Activated naive CD4-positive, alpha-beta T cell treated with anti-CD3 and anti-CD28 coated beads, Interleukin-2, amount 50 U/mL, for 24 hours (primary cell): ENCODE results near the gene SLC10A6.

Source experiments
- H3K27ac Mint-ChIP-seq: one replicate; pipeline ENCODE4 v1.8.0; 2021; ENCODE audit warnings: mild to moderate bottlenecking, mixed read lengths
- H3K27me3 Mint-ChIP-seq: one replicate; pipeline ENCODE4 v1.8.0; 2021; ENCODE audit warnings: mixed read lengths
- H3K36me3 Mint-ChIP-seq: one replicate; pipeline ENCODE4 v1.8.0; 2021; ENCODE audit warnings: mixed read lengths
- H3K4me1 Mint-ChIP-seq: one replicate; pipeline ENCODE4 v1.8.0; 2021; ENCODE audit warnings: mixed read lengths
- H3K4me3 Mint-ChIP-seq: one replicate; pipeline ENCODE4 v1.8.0; 2021; ENCODE audit warnings: mild to moderate bottlenecking, mixed read lengths
- H3K9me3 Mint-ChIP-seq: one replicate; pipeline ENCODE4 v1.8.0; 2021; ENCODE audit warnings: mixed read lengths

Gene SLC10A6

DNA sequence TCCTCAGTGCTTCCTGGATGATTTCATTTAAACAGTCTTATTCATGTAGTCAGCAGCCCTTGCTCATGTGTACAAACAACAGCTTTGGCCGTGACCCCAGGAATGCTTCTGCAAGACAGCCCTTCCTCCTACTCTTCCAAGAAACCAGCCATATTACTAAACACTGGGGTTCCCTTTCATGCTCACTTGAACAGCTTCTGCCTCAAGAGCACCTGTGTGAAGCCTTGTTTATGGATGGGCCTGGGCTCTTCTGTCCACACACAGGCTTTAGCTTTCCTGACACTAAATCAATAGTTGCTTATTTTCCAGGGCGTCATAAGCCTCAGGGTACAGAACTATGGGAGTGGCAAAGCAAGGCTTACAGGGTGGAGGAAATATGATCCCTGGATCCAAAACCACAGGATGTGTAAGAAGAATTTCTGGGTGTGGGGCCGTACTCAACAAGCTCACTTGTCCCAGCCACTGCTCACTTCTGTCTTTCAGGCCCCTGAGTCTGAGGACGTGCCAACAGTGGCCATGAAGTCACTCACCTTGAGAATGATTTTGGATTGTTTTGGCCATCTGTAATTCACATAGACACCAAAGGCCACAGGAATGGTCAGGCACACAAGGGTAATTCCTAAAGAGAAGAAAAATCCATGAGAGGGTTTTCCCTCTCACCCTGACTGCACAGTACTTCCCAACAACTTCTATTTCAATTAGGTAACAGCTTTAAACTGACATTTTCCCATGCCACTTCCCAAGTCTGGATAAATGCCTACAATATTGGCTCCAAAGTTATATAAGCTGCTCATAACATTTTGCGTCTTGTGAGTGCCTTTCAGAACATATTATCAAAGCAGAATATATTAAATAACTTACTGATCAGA is 17.7 kb downstream of the SLC10A6 start:
- Mint-ChIP-seq H3K27me3 (peaks cover 3% of the 10 kb centered on the region), H3K4me1 (no peaks in the 10 kb centered on the region), H3K9me3 (no peaks in the 10 kb centered on the region), H3K36me3 (no peaks in the 10 kb centered on the region), H3K4me3 (no peak overlapping the region), H3K27ac (no peak overlapping the region)

DNA sequence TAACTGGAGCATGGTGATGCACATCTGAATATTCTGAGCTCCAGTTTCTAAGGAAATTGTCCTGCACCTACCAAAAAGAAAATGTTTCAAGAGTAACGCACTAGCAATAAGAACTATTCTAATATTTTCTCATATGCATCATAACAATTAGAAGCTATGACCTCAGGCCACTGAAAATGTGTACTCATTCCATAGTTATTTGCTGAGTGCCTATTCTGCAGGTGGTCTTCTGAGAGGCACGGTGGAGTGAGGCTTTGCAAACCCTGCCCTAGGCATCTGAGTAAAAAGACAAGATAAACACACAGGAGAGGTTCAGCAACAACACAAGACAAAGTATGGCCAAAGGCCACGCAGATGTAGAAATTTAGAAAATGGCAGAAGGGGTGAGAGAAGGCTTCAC is 23.7 kb downstream of the SLC10A6 start:
- no peak overlapping the region for H3K4me3 Mint-ChIP-seq
- peaks cover 3% of the 10 kb centered on the region for H3K27me3 Mint-ChIP-seq
- H3K27ac Mint-ChIP-seq, result no peak overlapping the region
- H3K9me3 Mint-ChIP-seq, result no peaks in the 10 kb centered on the region
- H3K4me1 Mint-ChIP-seq, result no peaks in the 10 kb centered on the region
- H3K36me3 Mint-ChIP-seq, result no peaks in the 10 kb centered on the region

DNA sequence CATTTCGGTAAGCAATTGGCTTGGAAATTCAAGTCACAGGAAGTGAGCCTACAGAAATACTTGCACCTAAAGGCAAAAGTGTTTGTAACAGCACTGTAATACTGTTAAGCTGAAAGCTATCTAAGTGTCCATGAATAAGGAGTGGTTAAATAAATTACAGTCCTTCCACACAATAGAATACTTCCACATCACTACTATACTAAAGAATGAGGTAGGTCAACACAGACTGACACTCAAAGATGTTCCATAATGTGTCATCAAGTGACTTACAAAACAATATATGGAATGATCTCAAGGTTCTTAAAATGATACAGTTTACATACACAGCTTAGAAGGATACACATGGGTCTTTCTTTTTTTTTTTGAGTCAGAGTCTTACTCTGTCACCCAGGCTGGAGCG is 27.0 kb downstream of the SLC10A6 start:
- no peaks in the 10 kb centered on the region for H3K36me3 Mint-ChIP-seq
- no peak overlapping the region for H3K4me3 Mint-ChIP-seq
- no peaks in the 10 kb centered on the region for H3K27me3 Mint-ChIP-seq
- no peaks in the 10 kb centered on the region for H3K9me3 Mint-ChIP-seq
- no peaks in the 10 kb centered on the region for H3K4me1 Mint-ChIP-seq
- no peak overlapping the region for H3K27ac Mint-ChIP-seq

DNA sequence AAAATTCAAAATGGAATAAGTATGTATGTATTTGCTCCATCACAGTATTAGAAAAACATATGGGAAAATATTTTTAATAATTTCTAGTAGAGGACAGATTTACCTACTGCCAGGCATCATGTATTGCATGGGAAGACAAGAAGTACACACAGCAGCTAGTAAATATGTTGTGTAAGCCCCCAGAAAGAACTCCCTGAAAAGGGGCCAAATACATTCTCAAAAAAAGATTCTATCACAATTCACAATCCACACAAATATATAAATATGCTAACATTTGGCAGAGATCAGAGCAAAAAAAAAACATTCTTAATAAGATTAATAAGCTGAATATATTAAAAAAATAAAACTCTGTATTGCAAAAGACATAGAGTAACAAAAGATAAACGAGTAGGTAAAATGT is 28.0 kb downstream of the SLC10A6 start:
- no peaks in the 10 kb centered on the region for H3K4me1 Mint-ChIP-seq
- no peak overlapping the region for H3K27ac Mint-ChIP-seq
- no peak overlapping the region for H3K4me3 Mint-ChIP-seq
- peaks cover 6% of the 10 kb centered on the region for H3K9me3 Mint-ChIP-seq
- no peaks in the 10 kb centered on the region for H3K36me3 Mint-ChIP-seq
- H3K27me3 Mint-ChIP-seq, result no peaks in the 10 kb centered on the region

DNA sequence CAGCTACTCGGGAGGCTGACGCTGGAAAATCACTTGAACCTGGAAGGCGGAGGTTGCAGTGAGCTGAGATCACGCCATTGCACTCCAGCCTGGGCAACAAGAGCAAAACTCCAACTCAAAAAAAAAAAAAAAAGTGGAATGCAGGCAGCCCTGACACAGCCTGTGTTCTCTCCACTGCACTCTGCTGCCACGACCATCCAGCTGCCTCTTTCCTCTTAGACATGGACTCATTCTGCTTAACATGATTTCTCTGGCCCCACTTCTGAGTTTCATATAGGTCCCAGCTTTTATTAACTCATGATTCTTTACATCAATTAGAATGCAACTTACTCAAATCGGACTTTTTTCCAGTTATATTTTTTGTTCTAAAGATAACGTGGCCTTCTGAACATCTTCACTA is 29.6 kb downstream of the SLC10A6 start:
- no peaks in the 10 kb centered on the region for H3K27me3 Mint-ChIP-seq
- no peak overlapping the region for H3K27ac Mint-ChIP-seq
- peaks cover 7% of the 10 kb centered on the region for H3K9me3 Mint-ChIP-seq
- H3K36me3 Mint-ChIP-seq, result no peaks in the 10 kb centered on the region
- H3K4me1 Mint-ChIP-seq, result no peaks in the 10 kb centered on the region
- no peak overlapping the region for H3K4me3 Mint-ChIP-seq

DNA sequence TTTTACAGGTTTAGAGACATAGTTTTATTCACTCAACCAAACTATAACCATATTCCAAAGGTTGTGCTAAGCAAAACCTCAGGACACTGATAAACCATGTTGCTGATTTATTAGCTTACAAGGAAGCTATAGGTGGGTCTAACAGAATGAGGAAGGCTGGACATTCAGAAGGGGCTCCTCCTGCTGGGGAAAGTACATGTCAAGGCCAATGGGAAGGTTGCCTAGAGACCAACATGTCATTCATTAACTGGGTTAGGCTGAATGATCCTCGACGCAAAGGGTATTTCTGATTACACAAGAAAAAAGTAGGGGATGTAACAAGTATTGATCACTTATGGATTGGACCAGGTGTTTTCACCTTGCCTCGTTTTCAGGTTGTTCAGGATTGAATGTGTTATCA is 30.3 kb downstream of the SLC10A6 start:
- peaks cover 7% of the 10 kb centered on the region for H3K9me3 Mint-ChIP-seq
- H3K36me3 Mint-ChIP-seq, result no peaks in the 10 kb centered on the region
- no peak overlapping the region for H3K27ac Mint-ChIP-seq
- H3K4me1 Mint-ChIP-seq, result no peaks in the 10 kb centered on the region
- no peak overlapping the region for H3K4me3 Mint-ChIP-seq
- no peaks in the 10 kb centered on the region for H3K27me3 Mint-ChIP-seq

DNA sequence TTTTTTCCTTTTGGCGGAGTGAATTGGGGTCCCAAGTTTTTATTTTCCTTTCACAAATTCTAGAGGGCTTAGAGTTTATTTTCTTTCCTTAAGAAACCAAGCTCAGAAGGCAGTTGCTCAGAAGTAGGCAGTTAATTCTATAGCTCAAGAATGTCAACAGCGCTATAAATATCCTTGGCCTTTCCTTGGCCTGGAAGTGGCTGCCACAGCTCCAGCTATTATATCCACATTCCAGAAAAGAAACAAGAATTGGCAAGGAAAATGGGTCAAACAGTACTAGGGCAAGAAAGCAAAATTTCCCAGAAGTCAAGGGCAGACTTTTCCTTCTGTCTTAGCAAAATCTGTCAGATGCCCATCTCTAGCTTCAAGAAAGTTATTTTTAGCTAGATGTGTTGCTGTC is 31.0 kb downstream of the SLC10A6 start:
- Mint-ChIP-seq H3K36me3 (no peaks in the 10 kb centered on the region), H3K4me3 (no peak overlapping the region), H3K9me3 (peaks cover 7% of the 10 kb centered on the region), H3K27ac (no peak overlapping the region), H3K27me3 (no peaks in the 10 kb centered on the region), H3K4me1 (no peaks in the 10 kb centered on the region)

DNA sequence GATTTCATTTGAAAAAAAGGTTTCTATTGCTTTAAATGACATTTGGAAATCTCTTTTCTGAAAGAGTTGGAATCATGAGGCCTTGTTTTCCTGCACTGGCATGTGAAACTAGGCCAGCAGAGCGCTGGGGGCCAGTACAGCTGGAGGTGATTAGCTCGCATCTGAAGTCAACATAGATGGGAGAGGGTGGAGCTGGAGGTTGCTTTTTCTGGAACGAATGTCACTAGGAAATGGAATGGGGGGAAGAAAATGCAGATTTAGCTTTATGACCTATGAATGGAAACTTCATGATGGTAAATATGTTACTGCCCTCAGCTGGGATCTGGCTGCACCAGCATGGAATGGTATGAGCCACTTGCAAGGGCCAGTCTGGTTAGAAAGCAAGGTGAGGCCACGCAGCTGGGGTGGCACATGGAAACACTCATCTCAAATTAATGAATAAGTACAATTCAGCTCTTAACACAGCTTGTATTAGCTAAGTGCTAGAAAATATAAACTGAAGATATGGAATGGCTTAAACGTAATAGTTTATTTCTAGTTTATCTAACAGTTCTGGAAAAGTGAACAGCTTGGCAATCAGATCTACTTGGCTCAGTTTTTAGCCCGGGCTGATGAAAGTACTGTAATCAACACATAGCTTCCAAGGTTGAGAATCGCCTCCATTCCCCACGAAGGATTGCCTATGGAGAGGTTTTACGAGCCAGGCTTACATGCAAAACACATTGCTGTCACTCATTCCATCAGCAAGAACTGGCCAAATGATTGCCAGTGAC is 32.5 kb downstream of the SLC10A6 start:
- Mint-ChIP-seq H3K27me3 (no peaks in the 10 kb centered on the region), H3K4me1 (no peaks in the 10 kb centered on the region), H3K9me3 (peaks cover 7% of the 10 kb centered on the region), H3K27ac (no peak overlapping the region), H3K4me3 (no peak overlapping the region), H3K36me3 (no peaks in the 10 kb centered on the region)

DNA sequence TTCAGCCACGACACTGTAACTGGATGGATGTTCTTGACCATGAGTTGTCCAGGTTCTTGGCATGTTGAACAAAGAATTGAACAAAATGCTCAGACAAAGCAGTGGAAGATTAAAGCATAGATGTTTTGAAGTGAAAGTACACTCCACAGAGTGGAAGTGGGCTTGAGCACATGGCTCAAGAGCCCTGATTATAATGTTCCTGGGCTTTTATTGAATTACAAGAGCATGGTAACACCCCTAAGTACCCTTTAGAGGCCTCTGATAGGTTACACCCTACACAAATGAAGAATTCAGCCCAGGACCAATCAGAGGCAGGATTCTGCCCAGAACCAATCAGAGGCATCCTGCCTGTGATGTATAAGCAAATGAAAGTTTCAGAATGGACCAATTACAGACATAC is 33.5 kb downstream of the SLC10A6 start:
- no peaks in the 10 kb centered on the region for H3K4me1 Mint-ChIP-seq
- no peak overlapping the region for H3K27ac Mint-ChIP-seq
- no peaks in the 10 kb centered on the region for H3K36me3 Mint-ChIP-seq
- H3K27me3 Mint-ChIP-seq, result no peaks in the 10 kb centered on the region
- peaks cover 7% of the 10 kb centered on the region for H3K9me3 Mint-ChIP-seq
- no peak overlapping the region for H3K4me3 Mint-ChIP-seq

DNA sequence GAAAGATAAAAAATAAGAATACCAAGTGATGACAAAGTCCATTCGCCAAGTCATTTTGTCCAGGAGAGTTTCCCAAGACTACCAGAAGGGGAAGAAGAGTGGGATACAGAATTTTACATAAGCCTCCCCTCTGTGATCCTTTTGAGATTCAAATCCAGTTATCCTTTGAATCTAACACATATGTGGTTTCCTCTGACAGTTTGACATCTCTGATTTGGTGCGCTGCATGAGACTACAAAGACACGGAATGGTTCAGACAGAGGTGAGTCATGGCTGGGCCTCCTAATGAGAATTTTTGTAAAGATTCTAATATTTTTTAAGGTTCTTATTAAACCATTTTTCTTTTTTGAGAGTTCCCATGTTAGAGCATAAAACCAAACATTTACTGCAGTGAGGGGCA is 38.3 kb downstream of the SLC10A6 start:
- Mint-ChIP-seq H3K27ac (no peak overlapping the region), H3K36me3 (no peaks in the 10 kb centered on the region), H3K9me3 (no peaks in the 10 kb centered on the region), H3K4me1 (no peaks in the 10 kb centered on the region), H3K4me3 (no peak overlapping the region), H3K27me3 (no peaks in the 10 kb centered on the region)

DNA sequence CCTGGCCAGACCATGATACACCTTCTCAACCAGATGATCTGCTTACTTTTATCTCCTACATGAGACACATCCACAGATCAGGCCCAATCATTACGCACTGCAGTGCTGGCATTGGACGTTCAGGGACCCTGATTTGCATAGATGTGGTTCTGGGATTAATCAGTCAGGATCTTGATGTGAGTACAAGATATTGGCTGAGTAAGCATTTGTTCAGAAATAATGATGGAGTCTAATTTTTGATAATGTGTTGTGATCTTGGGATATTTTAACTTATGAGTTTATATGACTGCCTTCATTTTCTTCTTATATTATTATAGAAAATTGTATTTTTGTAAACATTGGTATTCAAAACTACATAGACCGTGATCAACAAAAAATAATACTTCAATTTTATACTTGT is 39.4 kb downstream of the SLC10A6 start:
- Mint-ChIP-seq H3K4me1 (no peaks in the 10 kb centered on the region), H3K9me3 (no peaks in the 10 kb centered on the region), H3K27me3 (no peaks in the 10 kb centered on the region), H3K4me3 (no peak overlapping the region), H3K36me3 (no peaks in the 10 kb centered on the region), H3K27ac (no peak overlapping the region)

DNA sequence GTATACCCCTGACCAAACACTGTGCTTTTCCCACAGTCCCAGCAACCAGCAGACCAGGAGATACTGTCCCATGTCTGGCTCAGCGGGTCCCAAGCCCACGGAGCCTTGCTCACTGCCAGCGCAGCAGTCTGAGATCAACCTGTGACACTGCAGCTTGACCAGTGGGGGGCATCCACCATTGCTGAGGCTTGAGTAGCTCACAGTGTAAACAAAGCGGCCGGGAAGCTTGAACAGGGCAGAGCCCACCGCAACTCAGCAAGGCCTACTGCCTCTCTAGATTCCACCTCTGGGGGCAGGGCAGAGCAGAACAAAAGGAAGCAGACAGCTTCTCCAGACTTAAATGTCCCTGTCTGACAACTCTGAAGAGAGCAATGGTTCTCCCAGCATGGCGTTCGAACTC is 58.1 kb downstream of the SLC10A6 start:
- peaks cover 3% of the 10 kb centered on the region for H3K27me3 Mint-ChIP-seq
- no peaks in the 10 kb centered on the region for H3K36me3 Mint-ChIP-seq
- H3K4me1 Mint-ChIP-seq, result no peaks in the 10 kb centered on the region
- H3K4me3 Mint-ChIP-seq, result no peak overlapping the region
- peaks cover 7% of the 10 kb centered on the region for H3K9me3 Mint-ChIP-seq
- no peak overlapping the region for H3K27ac Mint-ChIP-seq

DNA sequence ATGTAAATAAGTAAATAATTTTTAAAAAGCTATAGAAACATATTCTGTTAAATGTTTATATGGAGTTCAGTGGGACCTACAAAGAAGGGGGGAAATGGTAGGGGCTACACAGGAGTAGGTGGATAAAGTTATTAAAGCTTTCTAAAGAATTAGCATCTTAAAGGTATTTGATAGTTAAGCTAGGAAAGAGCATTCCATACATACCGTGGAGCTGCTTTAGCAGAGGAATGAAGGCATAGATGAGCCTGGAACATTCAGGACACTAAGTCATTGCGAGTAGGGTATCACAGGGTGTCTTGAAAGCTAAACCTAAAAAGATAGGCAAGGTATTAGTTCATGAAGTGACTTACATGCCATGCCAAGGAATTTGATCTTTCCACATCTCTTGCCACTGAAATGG is 60.4 kb downstream of the SLC10A6 start:
- Mint-ChIP-seq H3K27ac (no peak overlapping the region), H3K9me3 (peaks cover 7% of the 10 kb centered on the region), H3K4me3 (no peak overlapping the region), H3K27me3 (peaks cover 3% of the 10 kb centered on the region), H3K36me3 (no peaks in the 10 kb centered on the region), H3K4me1 (no peaks in the 10 kb centered on the region)

DNA sequence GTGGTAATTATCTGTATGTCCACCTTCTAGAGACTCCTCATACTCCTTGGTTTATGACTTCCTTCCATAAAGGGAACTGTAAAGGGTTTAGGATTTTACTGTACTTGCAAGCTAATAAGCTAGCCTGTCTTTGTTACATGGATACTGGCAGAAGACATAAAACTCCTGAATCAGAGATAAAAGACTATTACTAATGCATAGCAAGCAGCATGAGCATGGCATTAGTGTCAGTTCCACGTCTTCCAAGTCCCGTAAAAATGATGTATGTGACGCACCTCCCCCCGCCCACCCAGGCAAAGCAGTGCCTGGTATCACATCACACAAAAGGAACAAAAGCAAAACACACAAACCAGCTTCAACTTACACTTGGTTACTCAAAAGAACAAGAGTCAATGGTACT is 71.0 kb downstream of the SLC10A6 start:
- Mint-ChIP-seq H3K4me3 (no peak overlapping the region), H3K27ac (no peak overlapping the region), H3K9me3 (no peaks in the 10 kb centered on the region), H3K4me1 (no peaks in the 10 kb centered on the region), H3K36me3 (no peaks in the 10 kb centered on the region), H3K27me3 (no peaks in the 10 kb centered on the region)

DNA sequence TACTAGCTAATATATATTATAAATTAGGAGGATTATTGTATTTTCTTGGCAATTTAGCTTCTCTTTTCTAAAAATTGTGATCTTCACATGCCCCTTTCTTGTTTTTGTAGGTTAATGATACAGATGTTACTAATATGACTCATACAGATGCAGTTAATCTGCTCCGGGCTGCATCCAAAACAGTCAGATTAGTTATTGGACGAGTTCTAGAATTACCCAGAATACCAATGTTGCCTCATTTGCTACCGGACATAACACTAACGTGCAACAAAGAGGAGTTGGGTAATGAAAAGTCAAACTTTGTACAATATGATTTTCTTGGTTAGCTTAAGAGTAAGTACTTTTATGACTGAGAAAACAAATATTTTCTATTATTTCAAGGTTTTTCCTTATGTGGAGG is 74.1 kb downstream of the SLC10A6 start:
- Mint-ChIP-seq H3K27ac (no peak overlapping the region), H3K36me3 (no peaks in the 10 kb centered on the region), H3K4me1 (no peaks in the 10 kb centered on the region), H3K27me3 (no peaks in the 10 kb centered on the region), H3K9me3 (no peaks in the 10 kb centered on the region), H3K4me3 (no peak overlapping the region)
